Stimulated activated CD8-positive, alpha-beta memory T cell treated with anti-CD3 and anti-CD28 coated beads, Interleukin-7, amount 100 ng/mL, for 24 hours (primary cell): ENCODE measurements around the gene INPP5B.

Source experiments
- DNase-seq: peaks from one replicate; pipeline ENCODE4 v3.0.0-alpha.2; 2020; ENCODE audit warnings: low read depth

Gene INPP5B

DNA sequence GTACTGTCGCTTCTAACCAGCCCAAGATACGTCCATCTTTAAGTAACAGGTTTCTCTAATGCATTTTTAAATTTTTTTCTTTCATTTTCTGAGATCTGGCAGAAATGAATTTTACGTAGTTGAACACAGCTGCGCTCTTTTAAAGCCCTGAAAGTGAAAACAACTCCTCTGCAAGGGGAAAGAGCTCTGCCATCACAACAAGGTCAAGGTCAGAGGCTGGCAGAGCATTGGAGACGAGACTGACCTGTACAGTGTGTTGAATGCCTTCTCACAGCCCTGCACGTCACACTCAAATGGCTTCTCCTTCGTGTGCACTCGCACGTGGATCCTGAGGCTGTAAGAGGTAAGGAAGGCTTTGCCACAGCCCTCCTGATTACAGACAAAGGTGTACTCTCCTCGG, 107.2 kb downstream of the INPP5B start:
- DNase-seq = no peak

DNA sequence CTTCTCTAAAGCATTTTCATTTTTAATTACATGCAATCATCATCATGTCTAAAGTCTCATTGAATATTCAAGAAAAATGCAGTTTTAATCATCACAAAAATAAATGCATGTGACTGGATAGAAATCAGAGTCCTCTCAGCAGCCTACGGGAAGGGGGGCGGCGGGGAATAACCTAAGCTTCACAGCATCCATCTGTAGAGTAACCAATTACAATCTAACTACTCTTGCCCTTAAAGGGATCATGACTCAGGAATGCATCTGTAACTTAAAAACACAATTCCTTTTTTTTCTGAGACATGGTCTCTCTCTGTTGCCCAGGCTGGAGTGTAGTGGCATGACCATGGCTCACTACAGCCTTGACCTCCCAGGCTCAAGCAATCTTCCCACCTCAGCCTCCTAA, 110.1 kb downstream of the INPP5B start:
- no peak for DNase-seq

DNA sequence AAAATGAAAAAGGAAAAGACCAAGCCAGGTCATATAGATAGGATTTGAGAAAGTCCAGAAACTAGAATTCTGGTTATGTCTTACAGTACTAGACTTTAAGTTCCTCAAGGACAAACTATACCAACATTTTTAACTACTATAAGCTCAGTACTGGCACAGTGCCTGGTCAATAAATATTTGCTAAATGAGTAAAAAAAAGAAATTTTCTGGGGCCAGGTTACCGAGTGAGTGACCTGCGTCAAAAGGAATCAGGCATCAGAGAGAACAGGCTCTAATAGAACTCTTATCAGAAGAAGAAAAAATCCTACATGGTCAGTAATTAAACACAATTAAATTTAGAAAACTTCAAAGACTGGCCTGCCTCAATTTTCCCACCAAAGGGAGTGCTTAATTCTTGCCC, 115.0 kb downstream of the INPP5B start:
- no peak for DNase-seq

DNA sequence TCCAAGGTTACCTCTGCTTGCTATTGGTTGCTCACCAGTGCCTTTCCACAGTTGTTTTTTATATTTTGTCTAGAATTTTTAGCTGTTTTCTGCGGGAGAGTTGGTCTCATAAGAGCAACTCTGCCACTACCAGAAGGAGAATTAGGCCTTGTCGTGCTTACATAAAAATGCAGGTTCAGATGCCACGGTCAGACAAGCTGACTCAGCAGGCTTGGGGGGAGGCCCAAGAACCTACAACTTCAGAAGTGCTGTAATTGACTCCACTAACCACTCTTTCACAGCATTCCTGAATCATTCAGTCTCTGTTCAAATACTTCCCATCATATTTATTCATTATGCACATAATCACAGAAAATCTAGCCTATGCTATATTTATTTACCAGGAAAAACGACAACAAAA, 115.7 kb downstream of the INPP5B start:
- no peak for DNase-seq

DNA sequence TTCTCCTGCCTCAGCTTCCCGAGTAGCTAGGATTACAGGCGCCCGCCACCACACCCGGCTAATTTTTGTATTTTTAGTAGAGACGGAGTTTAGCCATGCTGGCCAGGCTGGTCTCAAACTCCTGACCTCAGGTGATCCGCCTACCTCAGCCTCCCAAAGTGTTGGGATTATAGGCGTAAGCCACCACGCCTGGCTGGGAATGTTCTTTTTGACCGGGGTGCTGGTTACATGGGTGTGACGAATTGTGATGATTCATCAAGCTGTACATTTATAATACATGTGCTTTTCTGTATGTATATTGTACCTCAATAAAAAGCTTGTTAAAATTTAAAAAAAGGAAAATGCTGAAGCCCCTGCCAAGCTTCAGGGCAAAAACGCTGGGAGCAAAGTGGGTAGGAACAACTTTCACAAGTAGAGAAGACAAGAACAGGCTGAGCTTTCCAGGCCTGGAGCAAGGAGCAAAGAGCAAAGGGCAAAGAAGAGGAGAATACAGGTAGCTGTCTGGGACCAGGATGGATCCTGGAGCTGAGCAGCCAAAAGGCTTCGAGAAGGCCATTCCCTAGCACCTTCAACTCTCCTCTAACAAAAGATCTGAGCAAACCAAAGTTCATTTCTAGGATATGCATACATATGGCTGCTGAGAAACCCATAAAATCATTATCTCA, 118.3 kb downstream of the INPP5B start:
- DNase-seq = no peak

DNA sequence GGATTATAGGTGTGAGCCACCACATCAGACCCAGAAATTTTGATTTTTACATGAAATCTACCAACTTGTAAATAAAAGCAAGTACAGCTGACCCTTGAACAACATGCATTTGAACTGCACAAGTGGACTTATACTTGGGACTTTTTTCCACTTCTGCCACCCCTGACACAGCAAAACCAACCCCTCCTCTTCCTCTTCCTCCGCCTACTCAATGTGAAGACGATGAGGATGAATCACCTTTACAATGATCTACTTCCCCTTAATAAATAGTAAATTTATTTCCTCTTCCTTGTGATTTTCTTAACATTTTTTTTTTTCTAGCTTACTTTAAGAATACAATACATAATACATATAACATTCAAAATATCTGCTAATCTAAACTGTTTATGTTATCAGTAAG, 121.3 kb downstream of the INPP5B start:
- DNase-seq = no peak

DNA sequence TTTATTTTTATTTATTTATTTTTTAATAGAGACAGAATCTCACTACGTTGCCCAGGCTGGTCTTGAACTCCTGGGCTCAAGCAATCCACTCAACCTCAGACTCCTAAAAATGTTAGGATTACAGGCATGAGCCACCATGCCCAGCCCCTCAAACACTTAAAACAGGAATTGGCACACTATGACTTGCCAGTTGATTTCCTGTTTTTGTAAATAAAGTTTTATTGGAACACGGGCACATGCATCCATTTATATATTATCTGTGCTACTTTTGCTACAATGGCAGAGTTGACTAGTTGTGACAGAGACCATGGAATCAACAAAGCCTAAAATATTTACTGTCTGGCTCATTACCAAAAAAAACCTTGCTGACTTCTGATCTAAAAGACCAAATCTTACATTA, 122.9 kb downstream of the INPP5B start:
- DNase-seq = no peak

DNA sequence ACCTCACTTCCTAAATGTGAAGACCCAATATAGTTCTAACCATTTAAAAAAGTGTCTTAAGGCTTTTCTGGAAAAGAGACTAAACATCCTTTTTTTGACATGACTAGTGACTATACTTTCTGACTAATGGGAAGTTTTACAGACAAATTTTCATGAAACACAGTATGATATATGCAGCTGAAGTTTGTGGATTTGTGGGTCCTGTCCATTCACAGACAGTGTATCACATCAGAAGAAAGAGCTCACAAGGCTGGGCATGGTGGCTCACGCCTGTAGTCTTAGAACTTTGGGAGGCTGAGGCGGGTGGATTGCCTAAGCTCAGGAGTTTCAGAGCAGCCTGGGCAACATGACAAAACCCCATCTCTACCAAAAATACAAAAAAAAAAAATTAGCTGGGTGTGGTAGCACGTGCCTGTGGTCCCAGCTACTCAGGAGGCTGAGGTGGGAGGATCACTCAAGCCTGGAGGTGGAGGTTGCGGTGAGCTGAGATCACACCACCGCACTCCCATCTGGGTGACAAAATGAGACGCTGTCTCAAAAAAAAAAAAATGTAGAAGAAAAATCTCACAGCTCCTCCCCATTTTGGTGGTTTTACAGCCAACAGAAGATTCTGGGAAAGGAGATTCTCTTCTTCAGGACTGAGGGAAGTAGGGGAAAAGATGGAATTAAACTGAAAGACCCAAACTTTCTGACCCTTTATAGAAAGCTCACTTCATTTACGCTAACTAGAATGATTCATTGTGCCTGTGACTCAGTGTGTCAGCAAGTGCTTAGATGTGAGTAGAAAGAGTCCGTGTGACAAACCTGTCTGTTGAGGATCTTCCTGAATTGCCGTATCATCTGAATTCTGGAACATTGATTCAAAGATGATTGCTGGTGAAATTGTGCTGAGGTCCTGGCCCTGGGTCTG, 123.7 kb downstream of the INPP5B start:
- no peak for DNase-seq

DNA sequence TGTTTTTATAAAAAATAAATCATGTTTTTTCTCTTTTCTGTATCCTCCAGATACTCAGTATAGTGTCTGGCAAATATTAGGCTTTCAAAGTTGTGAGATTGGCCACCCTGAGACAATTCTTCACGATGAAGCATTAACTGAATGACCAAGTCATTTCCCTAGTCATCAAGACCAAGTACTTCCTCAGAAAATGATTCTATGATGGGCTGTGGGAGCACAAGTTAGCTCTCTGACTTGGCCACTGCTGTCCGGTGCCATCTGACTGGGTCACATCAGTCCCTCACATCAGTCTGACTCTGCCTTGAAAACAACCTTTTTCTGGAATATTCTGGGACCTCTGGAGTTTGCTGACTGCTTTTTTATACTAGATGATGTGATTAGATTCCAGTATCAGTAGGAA, 125.4 kb downstream of the INPP5B start:
- DNase-seq = no peak

DNA sequence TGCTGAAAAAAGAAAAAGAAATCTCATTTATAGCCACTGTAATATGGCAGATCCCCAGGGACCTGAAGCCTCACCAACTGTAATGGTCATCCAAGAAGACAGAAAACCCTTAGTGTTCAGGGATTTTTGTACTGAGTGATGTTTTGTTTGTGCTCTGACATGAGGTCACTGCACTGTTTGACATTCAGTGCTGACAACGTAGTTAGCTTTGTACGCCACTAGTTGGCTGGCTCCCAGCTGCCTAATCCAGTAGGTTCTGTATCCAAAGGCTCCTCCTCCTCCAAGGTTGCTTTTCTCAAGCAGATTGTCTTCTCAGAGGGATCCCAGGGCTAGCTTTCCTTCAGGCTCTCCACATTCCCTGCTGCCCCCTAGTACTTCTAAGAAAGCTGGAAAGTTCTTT, 129.4 kb downstream of the INPP5B start:
- DNase-seq = no peak

DNA sequence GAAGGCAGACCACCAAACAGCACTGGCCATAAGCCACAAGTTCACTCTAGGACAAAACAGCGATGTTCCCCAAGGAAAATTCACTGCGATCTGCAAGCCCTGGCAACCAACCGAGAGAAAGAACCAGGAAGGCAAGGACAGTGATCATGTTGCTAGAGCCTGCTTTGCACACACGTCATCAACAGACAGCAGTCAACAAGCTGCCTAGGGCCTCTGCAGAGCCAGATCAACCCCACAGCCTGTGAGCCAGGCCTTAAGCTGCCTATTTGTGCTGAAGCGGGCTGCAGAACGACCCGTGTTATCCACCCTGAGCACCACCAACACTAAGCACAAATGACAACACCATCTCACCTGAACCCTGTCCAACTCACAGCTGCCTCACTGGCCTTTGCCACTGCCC, 132.6 kb downstream of the INPP5B start:
- DNase-seq = no peak

DNA sequence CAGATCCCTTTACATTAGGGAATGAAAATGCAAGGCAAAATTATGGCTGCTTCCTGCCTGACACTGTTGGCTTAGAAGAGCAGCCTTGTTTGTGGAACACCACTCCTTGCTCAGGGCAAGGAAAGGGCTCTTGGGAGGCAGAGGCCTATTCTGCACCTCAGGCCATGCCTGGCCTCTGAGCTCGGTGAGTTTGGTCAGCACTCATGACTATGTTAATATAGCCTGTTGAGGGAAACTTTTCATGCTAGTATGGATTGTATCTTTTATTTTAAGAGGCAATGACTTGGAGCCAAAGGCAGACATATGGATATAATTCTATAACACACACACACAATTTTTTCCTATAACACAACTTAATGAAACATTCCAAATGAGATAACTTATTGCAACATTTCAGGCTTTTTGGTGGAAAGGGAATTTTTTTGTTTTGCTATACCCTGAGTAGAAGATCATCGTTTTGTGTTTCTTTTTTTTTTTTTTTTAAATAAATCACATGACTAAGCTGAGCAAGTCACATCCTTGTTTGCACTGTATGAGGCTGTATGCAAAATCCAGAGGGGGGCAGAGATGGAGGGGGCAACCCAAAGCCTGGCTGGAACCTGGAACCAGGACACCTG, 133.2 kb downstream of the INPP5B start:
- DNase-seq = no peak

DNA sequence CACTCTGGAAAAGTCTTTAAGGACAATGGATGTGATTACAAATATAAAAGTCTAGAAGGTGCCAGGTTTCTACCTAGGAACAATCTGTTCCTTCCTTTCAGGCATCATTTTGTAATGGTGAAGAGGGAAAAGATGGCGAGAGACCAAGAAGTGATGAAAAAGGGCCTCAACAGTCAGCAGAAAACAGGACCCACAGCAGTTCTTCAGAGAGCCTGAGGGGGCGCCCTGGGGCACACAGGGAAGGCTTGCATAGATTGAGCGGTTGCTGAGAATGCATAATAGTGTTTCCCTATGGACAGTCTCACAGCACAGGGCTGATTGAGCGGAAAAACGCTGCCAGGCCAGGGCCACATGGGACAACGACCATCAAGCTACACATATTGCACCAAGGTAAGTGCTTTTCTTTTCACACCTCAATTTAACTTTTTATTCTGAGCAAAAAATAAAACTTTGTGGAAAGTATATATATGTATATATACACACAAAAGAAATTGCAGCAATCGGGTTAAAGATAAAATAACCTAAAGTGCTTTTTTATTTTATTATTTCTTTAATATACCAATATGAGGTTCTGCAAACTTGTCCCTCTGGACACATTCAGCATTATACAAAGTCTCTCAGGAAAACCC, 135.7 kb downstream of the INPP5B start:
- no peak for DNase-seq
